Mesodermal cell (in vitro differentiated cells): ENCODE measurements around the gene CHD5.

Experiments
- H3K27ac ChIP-seq: 2 replicates; pipeline ENCODE4 v1.7.0; 2013; ENCODE audit warnings: mild to moderate bottlenecking, low read depth, low read length, moderate library complexity; ENCODE audit not compliant: severe bottlenecking
- H3K36me3 ChIP-seq: 2 replicates; pipeline ENCODE4 v1.7.1; 2013; ENCODE audit warnings: mild to moderate bottlenecking, low read length, moderate library complexity; ENCODE audit not compliant: control insufficient read depth, insufficient read depth
- H3K4me1 ChIP-seq: one replicate; pipeline ENCODE4 v1.7.1; 2013; ENCODE audit warnings: mild to moderate bottlenecking, low read length; ENCODE audit not compliant: insufficient read depth, control insufficient read depth, poor library complexity, severe bottlenecking
- H3K4me3 ChIP-seq: 2 replicates; pipeline ENCODE4 v1.7.0; 2013; ENCODE audit warnings: low read length, control low read depth, mild to moderate bottlenecking; ENCODE audit not compliant: insufficient read depth, poor library complexity, severe bottlenecking; ENCODE audit errors: extremely low read depth
- H3K9me3 ChIP-seq: 2 replicates; pipeline ENCODE4 v1.7.1; 2013; ENCODE audit warnings: mild to moderate bottlenecking, low read length, moderate library complexity; ENCODE audit not compliant: control insufficient read depth
- WGBS, 2 experiments: methylation state at CpG; one replicate each; pipeline ENCODE4 v1.1.5; 2013; ENCODE audit warnings: missing lambda C conversion rate in 2 of 2; ENCODE audit not compliant: insufficient coverage in 2 of 2; 5-methylcytosine and 5-hydroxymethylcytosine counted together

The CHD5 gene

GRCh38 chr1:6183520-6183989, 3.4 kb upstream of the CHD5 start:
- 66 to 77% methylated on average over 5 to 6 of the region's 6 CpGs for WGBS, 2 experiments
- Histone ChIP-seq H3K4me3 (no peak overlapping the region), H3K9me3 (no peaks in the 10 kb centered on the region), H3K27ac (no peak overlapping the region), H3K4me1 (peaks cover 6% of the 10 kb centered on the region), H3K36me3 (peaks cover 37% of the 10 kb centered on the region)

GRCh38 chr1:6181347-6181770, 1.2 kb upstream of the CHD5 start:
- Histone ChIP-seq H3K27ac (no peak overlapping the region), H3K4me1 (peaks cover 6% of the 10 kb centered on the region), H3K4me3 (no peak overlapping the region), H3K9me3 (no peaks in the 10 kb centered on the region), H3K36me3 (peaks cover 19% of the 10 kb centered on the region)
- WGBS, 2 experiments = 23 to 37% methylated on average over 5 to 8 of the region's 10 CpGs

GRCh38 chr1:6180707-6181311, 688 bp upstream of the CHD5 start:
- Histone ChIP-seq H3K27ac (no peak overlapping the region), H3K36me3 (peaks cover 16% of the 10 kb centered on the region), H3K4me3 (no peak overlapping the region), H3K9me3 (no peaks in the 10 kb centered on the region), H3K4me1 (peaks cover 6% of the 10 kb centered on the region)
- WGBS, 2 experiments = 7 to 9% methylated on average over 24 to 33 of the region's 36 CpGs

GRCh38 chr1:6179564-6180175, 451 bp downstream of the CHD5 start:
- WGBS, 2 experiments = 0% methylated on average over 24 to 48 of the region's 92 CpGs
- Histone ChIP-seq H3K27ac (no peak overlapping the region), H3K9me3 (no peaks in the 10 kb centered on the region), H3K4me1 (peaks cover 6% of the 10 kb centered on the region), H3K36me3 (peaks cover 6% of the 10 kb centered on the region), H3K4me3 (no peak overlapping the region)

GRCh38 chr1:6178751-6179563, 1.2 kb downstream of the CHD5 start:
- H3K27ac ChIP-seq = no peak overlapping the region
- H3K4me1 ChIP-seq = peaks cover 6% of the 10 kb centered on the region
- H3K4me3 ChIP-seq = no peak overlapping the region
- H3K36me3 ChIP-seq = no peaks in the 10 kb centered on the region
- 10 to 11% methylated on average over 34 to 50 of the region's 51 CpGs for WGBS, 2 experiments
- no peaks in the 10 kb centered on the region for H3K9me3 ChIP-seq

- H3K9me3 ChIP-seq = no peaks in the 10 kb centered on the region
- no peak overlapping the region for H3K4me3 ChIP-seq
- no peak overlapping the region for H3K27ac ChIP-seq
- no peaks in the 10 kb centered on the region for H3K36me3 ChIP-seq
- H3K4me1 ChIP-seq = peaks cover 3% of the 10 kb centered on the region
- WGBS, 2 experiments = 80 to 93% methylated on average over 13 to 15 of the region's 18 CpGs
These were observed 2.3 kb downstream of the CHD5 start for GRCh38 chr1:6177681-6178380.

- no peaks in the 10 kb centered on the region for H3K36me3 ChIP-seq
- WGBS, 2 experiments = 86 to 88% methylated on average over 2 of the region's 5 CpGs
- H3K4me3 ChIP-seq = no peak overlapping the region
- no peak overlapping the region for H3K27ac ChIP-seq
- H3K4me1 ChIP-seq = peaks cover 3% of the 10 kb centered on the region
- no peaks in the 10 kb centered on the region for H3K9me3 ChIP-seq
These were observed 3.3 kb downstream of the CHD5 start for GRCh38 chr1:6176779-6177178.

GRCh38 chr1:6175411-6175828, 4.7 kb downstream of the CHD5 start:
- 85 to 92% methylated on average over 6 of the region's 6 CpGs for WGBS, 2 experiments
- no peak overlapping the region for H3K27ac ChIP-seq
- H3K4me1 ChIP-seq = peaks cover 3% of the 10 kb centered on the region
- H3K4me3 ChIP-seq = no peak overlapping the region
- no peaks in the 10 kb centered on the region for H3K9me3 ChIP-seq
- H3K36me3 ChIP-seq = no peaks in the 10 kb centered on the region

- 86 to 95% methylated on average over 5 of the region's 5 CpGs for WGBS, 2 experiments
- Histone ChIP-seq H3K4me1 (peaks cover 3% of the 10 kb centered on the region), H3K36me3 (no peaks in the 10 kb centered on the region), H3K27ac (no peak overlapping the region), H3K4me3 (no peak overlapping the region), H3K9me3 (no peaks in the 10 kb centered on the region)
These were observed 5.3 kb downstream of the CHD5 start for GRCh38 chr1:6174621-6175410.

- 94 to 97% methylated on average over 7 to 10 of the region's 10 CpGs for WGBS, 2 experiments
- Histone ChIP-seq H3K4me1 (no peaks in the 10 kb centered on the region), H3K36me3 (no peaks in the 10 kb centered on the region), H3K4me3 (no peak overlapping the region), H3K9me3 (no peaks in the 10 kb centered on the region), H3K27ac (no peak overlapping the region)
These were observed 7.6 kb downstream of the CHD5 start for GRCh38 chr1:6172549-6172948.
